ENCODE results near the gene FAM131C. TPM values are rescaled to one million over a fixed set of nuclear protein-coding genes. Genes with fewer than 3 reads are reported as not detected.

The FAM131C gene, protein sequence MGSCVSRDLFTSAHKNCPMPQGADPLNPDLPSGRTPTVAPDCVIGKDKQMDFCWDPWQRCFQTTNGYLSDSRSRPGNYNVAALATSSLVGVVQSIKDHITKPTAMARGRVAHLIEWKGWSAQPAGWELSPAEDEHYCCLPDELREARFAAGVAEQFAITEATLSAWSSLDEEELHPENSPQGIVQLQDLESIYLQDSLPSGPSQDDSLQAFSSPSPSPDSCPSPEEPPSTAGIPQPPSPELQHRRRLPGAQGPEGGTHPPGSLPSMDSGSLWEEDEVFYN
- 0.63 and 1.4 TPM in 2 replicates for total RNA-seq (2014; rRNA removed)
- 0.60 TPM for polyA plus RNA-seq (2012)

DNA sequence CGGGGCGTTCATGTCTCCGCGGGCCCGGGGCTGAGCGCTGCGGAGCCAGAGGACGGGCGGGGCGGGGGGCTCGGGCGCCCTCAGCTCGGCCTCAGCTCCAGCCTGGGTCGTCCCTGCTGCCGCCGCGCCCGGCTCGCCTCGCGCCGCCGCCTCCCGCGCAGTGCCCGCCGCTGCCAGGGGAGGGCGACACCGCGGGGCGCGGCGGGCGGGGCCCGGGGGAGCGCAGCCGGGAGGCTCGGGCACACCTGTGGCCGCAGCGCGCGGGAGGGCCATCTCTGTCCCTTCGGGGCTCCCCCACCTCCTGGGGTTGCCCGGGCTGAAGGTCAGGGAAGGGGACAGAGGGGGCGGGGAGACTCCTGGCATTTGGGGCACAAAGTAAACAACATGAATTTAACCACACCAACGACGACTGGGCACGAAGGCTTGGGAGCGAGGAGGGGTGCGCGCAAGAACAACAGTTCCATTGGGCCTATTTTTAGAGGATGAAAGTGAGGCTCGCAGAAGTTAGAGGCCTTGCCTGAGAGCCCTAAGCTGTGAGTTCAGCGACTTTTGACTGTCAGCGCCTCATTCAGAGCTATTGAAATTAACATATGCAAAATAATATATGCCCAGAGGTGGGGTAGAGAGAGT is at the start of gene FAM131C:
TSS of gene FAM131C (minus strand) at position 162 of the 630 bp plus-strand sequence. CDS start 209 bp downstream, outside the sequence.
- DNase-seq (ENCODE audit: low read depth), result no peak

DNA sequence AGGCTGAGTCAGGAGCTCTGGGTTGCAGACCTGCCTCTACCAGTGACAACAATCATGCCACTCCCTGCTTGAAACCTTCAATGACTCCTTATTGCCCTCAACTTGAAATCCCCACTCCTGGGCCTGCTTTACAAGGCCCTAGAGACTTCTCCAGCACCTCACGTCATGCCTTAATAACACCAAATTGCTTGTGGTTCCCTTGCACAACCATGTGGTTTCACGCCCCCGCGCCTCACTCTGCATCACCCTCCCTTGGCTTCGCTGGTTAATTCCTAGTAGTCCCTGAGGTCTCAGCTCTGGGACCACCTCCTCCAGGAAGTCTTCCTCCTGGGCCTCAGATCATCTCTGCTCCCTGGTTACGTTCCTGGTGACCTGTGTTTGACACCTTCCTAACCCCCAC is 49.5 kb upstream of the FAM131C start:
- peak; percentile 95 for DNase-seq (ENCODE audit: low read depth)

GRCh38 chr1:16122350-16122881 is 49.0 kb upstream of the FAM131C start:
- peak; percentile 53 for DNase-seq (ENCODE audit: low read depth)

DNA sequence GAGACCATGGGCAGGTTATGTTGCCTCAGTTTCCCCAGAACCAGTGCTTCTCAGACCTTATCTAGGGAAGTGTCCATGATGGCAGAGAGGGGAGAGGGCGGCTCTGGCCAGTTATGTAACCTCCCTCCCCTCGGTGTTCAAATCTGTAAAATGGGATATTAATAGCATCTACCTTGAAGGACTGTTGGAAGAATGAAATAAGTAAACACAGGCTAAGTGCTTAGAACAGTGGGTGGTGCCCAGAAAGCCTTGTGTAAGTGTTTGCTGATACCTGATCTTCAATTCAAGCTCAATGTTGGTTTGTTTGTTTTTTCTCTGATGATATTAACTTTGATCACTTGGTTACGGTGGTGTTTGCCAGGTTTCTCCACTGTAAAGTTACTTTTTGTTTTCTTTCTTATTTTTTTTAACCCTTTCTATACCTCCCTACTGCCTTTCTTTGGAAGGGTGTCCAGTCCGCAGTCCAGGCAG is 47.5 kb upstream of the FAM131C start:
- no peak for DNase-seq (ENCODE audit: low read depth)

- DNase-seq (ENCODE audit: low read depth), result no peak
Measured at GRCh38 chr1:16120407-16120806, 47.0 kb upstream of the FAM131C start.

- no peak for DNase-seq (ENCODE audit: low read depth)
Measured at GRCh38 chr1:16119926-16120325, 46.5 kb upstream of the FAM131C start.

GRCh38 chr1:16119504-16119903 is 46.1 kb upstream of the FAM131C start:
- DNase-seq (ENCODE audit: low read depth), result no peak

- no peak for DNase-seq (ENCODE audit: low read depth)
Measured at GRCh38 chr1:16118706-16119105, 45.3 kb upstream of the FAM131C start.

DNA sequence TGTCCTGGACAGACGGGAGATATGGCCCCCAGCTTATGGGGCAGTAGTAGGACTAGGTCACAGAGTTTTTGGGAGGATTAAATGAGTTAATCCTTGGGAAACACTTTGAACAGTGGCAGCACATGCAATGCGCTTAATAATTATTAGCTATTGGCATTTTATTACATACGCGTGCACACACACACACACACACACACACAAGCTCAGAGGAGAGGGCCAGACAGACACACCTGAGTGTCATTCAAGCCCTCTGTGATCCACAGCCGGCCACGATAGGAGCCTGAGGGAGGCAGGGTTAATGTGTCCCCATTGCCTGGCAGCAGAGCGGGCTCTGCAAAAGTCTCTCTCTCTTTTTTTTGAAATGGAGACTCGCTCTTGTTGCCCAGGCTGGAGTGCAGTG is 44.5 kb upstream of the FAM131C start:
- no peak for DNase-seq (ENCODE audit: low read depth)

GRCh38 chr1:16117369-16117768 is 43.9 kb upstream of the FAM131C start:
- peak; percentile 87 for DNase-seq (ENCODE audit: low read depth)

GRCh38 chr1:16116625-16117024 is 43.2 kb upstream of the FAM131C start:
- no peak for DNase-seq (ENCODE audit: low read depth)

DNA sequence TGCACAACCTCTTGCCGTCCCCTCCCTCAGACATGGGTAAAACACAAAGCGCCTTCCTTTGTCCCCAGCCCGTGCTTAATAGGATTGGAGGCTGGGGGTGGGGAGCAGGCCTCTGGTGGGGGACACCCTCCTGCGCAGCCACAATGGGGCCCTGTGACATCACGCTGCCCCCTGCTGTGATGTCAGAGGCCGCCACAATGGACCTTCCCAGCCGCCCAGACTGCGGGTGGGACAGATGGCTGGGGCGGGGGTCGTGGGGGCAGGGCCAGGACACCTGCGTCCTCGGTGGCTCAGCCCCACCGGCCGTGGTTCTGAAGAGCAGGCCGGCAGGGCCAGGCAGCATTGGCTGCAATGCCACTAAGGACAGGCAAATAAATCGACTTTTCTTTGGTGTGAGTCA is 42.6 kb upstream of the FAM131C start:
- no peak for DNase-seq (ENCODE audit: low read depth)

GRCh38 chr1:16115468-16115983 is 42.1 kb upstream of the FAM131C start:
- no peak for DNase-seq (ENCODE audit: low read depth)

DNA sequence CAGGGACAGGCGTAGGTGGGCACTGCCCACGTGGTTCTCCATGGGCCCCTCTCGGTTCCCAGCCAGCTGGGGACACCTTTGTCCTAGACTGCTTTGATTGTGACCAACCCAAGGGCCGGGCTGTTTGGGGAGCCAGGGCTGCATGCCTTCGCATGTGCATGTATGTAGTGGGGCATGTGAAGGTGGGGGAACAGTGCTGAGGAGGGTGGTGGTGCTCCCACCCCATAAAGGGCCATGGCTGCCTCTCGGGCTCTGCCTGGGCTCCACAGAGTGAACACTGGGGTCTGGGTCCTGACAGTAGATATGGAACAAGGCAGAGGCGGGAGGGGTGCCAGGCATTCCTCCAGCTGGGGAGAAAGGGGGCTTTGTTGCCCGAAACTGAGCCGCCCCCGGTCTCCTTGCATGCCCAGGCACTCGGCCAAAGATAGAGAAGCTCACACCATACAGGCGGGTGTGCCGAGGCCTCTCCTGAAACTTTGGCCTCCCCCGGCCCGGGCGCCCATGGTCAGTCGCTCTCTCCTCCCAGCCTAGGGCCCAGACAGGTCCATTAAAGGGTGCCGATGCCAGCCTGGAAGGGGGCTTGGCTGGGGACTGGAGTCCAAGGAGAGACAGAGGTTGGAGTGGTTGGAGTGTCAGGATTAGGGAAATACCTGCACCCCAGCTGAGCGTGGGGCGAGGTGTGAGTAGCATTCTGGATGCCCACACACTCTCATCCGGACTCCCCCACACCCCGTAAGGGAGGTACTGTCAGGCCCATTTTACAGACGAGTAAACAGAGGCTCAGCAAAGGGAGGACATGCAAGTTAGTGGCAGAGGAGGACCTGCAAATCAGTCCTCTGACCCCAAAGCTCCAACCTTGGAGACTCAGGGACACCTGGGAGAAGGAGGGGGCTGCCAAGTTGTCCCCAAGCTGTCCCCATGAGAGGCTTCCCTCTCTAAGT is 41.3 kb upstream of the FAM131C start:
- DNase-seq (ENCODE audit: low read depth), result no peak

DNA sequence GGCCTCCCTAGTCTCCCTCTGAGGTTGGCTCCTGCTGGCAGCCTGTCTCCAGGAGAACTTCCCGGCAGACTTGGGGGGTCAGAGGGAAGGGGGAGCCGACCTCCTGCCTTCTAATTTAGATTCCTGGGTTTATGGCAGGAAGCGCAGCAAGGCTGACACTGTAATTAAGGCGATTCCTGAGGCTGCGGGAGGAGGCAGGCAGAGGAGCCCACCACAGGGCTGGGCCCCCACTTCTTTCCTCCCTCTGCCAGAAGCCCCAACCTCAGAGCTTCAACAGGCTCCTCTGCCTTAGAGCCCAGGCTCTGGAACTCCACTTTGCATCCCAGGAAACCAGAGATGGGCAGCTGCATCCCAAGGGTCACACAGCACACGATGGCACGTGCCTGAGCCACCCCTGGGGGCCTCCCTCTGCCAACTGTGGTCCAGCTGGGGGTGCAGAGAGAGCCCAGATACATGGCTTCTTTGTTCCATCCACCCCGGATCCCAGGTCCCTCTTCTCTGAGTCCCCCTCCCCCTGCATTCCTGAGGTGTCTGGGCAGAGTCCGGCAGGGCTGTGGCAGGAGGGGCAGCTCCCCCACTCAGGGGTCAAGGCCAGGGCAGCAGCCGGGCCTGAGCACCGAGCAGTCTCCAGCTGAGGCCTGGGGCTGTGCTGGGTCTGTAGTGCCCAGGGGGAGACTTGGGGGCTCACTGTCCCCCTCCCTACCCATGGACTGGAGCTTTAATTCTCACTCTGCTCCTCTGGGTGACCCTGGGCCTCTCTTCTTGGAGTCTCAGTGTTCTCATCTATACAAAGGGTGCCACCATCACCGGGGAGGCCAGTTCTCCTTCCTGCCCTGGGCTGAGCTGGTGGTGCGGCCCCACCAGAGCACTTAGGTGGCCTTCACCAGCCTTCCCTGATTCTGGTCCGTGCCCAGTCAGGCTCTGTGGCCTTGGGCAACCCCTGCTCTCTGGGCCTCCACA is 39.4 kb upstream of the FAM131C start:
- DNase-seq (ENCODE audit: low read depth), result peak; percentile 55

DNA sequence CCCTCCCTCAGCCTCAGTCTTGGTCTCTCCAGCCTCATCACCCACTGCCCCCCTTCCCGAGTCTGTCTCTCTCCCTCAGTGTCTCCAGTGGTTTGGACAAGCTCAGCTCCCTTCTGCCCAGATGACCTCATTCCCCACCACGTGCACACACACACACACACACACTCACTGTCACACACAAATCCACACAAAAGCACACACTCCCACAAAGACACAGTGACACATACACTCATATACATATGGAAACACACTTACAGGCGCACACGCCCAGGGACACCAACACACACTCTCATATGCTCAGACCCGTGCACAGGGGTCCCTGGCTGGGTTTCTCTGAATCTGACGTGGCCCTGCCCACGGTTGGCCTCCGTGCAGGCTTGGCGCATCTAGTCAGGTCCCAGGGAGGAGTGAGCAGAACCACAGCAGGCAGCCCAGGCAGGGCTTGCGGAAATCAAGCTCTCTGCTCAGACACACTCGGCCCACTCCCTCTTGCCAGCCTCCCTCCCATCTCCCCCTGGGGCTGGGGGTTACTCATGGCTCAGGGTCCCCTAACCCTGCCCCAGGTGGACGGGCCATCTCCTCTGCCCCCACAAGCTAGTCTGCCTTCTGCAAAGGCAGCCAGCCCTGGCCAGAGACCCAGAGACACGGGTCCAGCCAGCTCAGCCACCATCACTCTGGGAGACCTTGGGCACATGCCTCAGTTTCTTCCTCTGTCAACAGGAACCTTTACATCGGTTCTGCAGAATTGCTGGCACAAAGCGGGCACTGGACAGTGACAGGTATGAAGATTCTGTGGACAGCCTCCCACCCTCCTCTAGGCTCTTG is 38.5 kb upstream of the FAM131C start:
- peak; percentile 73 for DNase-seq (ENCODE audit: low read depth)

GRCh38 chr1:16110884-16111283 is 37.4 kb upstream of the FAM131C start:
- DNase-seq (ENCODE audit: low read depth), result no peak

GRCh38 chr1:16110456-16110855 is 37.0 kb upstream of the FAM131C start:
- DNase-seq (ENCODE audit: low read depth), result no peak

GRCh38 chr1:16109571-16109970 is 36.1 kb upstream of the FAM131C start:
- no peak for DNase-seq (ENCODE audit: low read depth)

Data from LHCN-M2 (cell line).